B cell (primary cell): ENCODE results near the gene DOCK4.

ENCODE experiments used
- CTCF ChIP-seq: fragments of 200-600 bp; IDR thresholded peaks from one replicate; pipeline ENCODE4 v1.8.0; 2022; ENCODE audit warnings: antibody characterized with exemption, mild to moderate bottlenecking
- EZH2 ChIP-seq: IDR thresholded peaks from 2 replicates; pipeline ENCODE4 v1.6.1; 2012; ENCODE audit warnings: borderline replicate concordance, low read depth, mild to moderate bottlenecking, moderate library complexity, low read length; ENCODE audit not compliant: insufficient read depth, poor library complexity, severe bottlenecking

- TF ChIP-seq EZH2 = no peak
- TF ChIP-seq CTCF = no peak
Measured at GRCh38 chr7:111929264-111929663, 276.9 kb downstream of the DOCK4 start.
